Measurements from ENCODE around the gene ZNF880.

- TF ChIP-seq POLR2A (IDR thresholded peaks at IDR 0.05) (no peak), CTCF (IDR thresholded peaks at IDR 0.05) (no peak)
Measured at GRCh38 chr19:52336791-52337381, 32.8 kb upstream of the ZNF880 start.

Data from right lobe of liver (tissue), 4 donors.